Kidney epithelial cell (primary cell): Measurements from ENCODE around the gene FAM111A. TPM values are rescaled to one million over a fixed set of nuclear protein-coding genes. Genes with fewer than 3 reads are reported as not detected.
A peak's percentile ranks its signal among the peaks of the same experiment; 100 is the strongest.

Experiments
- DNase-seq: peaks from one replicate; pipeline ENCODE4 v3.0.0-alpha.2; 2010; ENCODE audit warnings: low read depth
- H3K27me3 ChIP-seq: 2 replicates; pipeline ENCODE4 v1.6.0; 2011; ENCODE audit warnings: low read length; ENCODE audit not compliant: control insufficient read depth, insufficient read depth
- H3K36me3 ChIP-seq: 2 replicates; pipeline ENCODE4 v1.5.1; 2011; ENCODE audit warnings: low read length; ENCODE audit not compliant: control insufficient read depth, insufficient read depth
- H3K4me3 ChIP-seq: 2 replicates; pipeline ENCODE4 v1.5.1; 2011; ENCODE audit warnings: low read depth, mild to moderate bottlenecking, control low read depth, low read length
- CTCF ChIP-seq: IDR thresholded peaks from 2 replicates; pipeline ENCODE4 v1.5.1; 2011; ENCODE audit warnings: mild to moderate bottlenecking, moderate library complexity, low read length, control low read depth, inconsistent platforms; ENCODE audit not compliant: insufficient read depth, poor library complexity, severe bottlenecking
- total RNA-seq: library from RNA; depleted of rRNA; stranded (reverse); fragments of >200 nt; gene quantifications from 2 replicates; pipeline ENCODE4 v1.2.3, GENCODE V29; 2015

The FAM111A gene
- total RNA-seq, 1 donor from 2014 or later, result 27.2 TPM

GRCh38 chr11:59152312-59152951, 9.8 kb downstream of the FAM111A start:
- H3K27me3 ChIP-seq, result no peaks in the 10 kb centered on the region
- no peak for TF ChIP-seq CTCF
- H3K4me3 ChIP-seq, result no peak overlapping the region
- no peak for DNase-seq
- no peaks in the 10 kb centered on the region for H3K36me3 ChIP-seq

GRCh38 chr11:59154610-59155009, 12.0 kb downstream of the FAM111A start:
- H3K27me3 ChIP-seq, result no peaks in the 10 kb centered on the region
- TF ChIP-seq CTCF, result no peak
- DNase-seq, result no peak
- H3K4me3 ChIP-seq, result no peak overlapping the region
- H3K36me3 ChIP-seq, result no peaks in the 10 kb centered on the region

GRCh38 chr11:59157433-59157832, 14.8 kb downstream of the FAM111A start:
- Histone ChIP-seq H3K27me3 (no peaks in the 10 kb centered on the region), H3K36me3 (no peaks in the 10 kb centered on the region), H3K4me3 (no peak overlapping the region)
- no peak for DNase-seq
- no peak for TF ChIP-seq CTCF

- no peak for DNase-seq
- peak; percentile 68 for TF ChIP-seq CTCF
- no peak overlapping the region for H3K4me3 ChIP-seq
- H3K27me3 ChIP-seq, result no peaks in the 10 kb centered on the region
- no peaks in the 10 kb centered on the region for H3K36me3 ChIP-seq
Measured at GRCh38 chr11:59158206-59159068, 15.8 kb downstream of the FAM111A start.

- Histone ChIP-seq H3K4me3 (no peak overlapping the region), H3K27me3 (no peaks in the 10 kb centered on the region), H3K36me3 (no peaks in the 10 kb centered on the region)
- no peak for DNase-seq
- TF ChIP-seq CTCF, result no peak
Measured at GRCh38 chr11:59164028-59164427, 21.4 kb downstream of the FAM111A start.
